Thymus (tissue), 11 donors: ENCODE results near the gene DGKE. TPM values are rescaled to one million over a fixed set of nuclear protein-coding genes. Genes with fewer than 3 reads are reported as not detected.

ENCODE experiments used
- DNase-seq, 9 donors: peaks; one replicate each; pipeline ENCODE4 v3.0.0-alpha.2; 2013; ENCODE audit warnings: low spot score in 9 of 9, low read depth in 6 of 9, missing footprints in 1 of 9
- H3K27ac ChIP-seq, 2 donors: one replicate each; pipeline ENCODE4 v1.5.1; 2013; ENCODE audit warnings: control low read depth in 1 of 2, low read depth in 1 of 2, low read length in 1 of 2, mild to moderate bottlenecking in 1 of 2, moderate library complexity in 1 of 2
- H3K27me3 ChIP-seq, 2 donors: one replicate each; pipeline ENCODE4 v1.5.1; 2013; ENCODE audit warnings: low read length in 1 of 2; ENCODE audit not compliant: control insufficient read depth in 2 of 2, insufficient read depth in 1 of 2
- H3K36me3 ChIP-seq, 2 donors: one replicate each; pipeline ENCODE4 v1.5.1; 2013; ENCODE audit warnings: low read length in 1 of 2, mild to moderate bottlenecking in 1 of 2, moderate library complexity in 1 of 2; ENCODE audit not compliant: control insufficient read depth in 2 of 2, insufficient read depth in 2 of 2
- H3K4me1 ChIP-seq, 2 donors: one replicate each; pipeline ENCODE4 v1.5.1; 2013; ENCODE audit warnings: low read length in 2 of 2; ENCODE audit not compliant: control insufficient read depth in 2 of 2, insufficient read depth in 2 of 2
- H3K4me3 ChIP-seq, 2 donors: one replicate each; pipeline ENCODE4 v1.5.1; 2013; ENCODE audit warnings: low read length in 2 of 2, control low read depth in 1 of 2, mild to moderate bottlenecking in 1 of 2
- H3K9me3 ChIP-seq, 2 donors: one replicate each; pipeline ENCODE4 v1.5.1; 2013; ENCODE audit warnings: low read length in 1 of 2, mild to moderate bottlenecking in 1 of 2; ENCODE audit not compliant: control insufficient read depth in 2 of 2, insufficient read depth in 1 of 2
- WGBS: extraction: QIAGEN DNeasy Blood & Tissue Kit; methylation state at CpG from one replicate; pipeline ENCODE4 v1.1.7; 2013; 5-methylcytosine and 5-hydroxymethylcytosine counted together
- polyA plus RNA-seq: library from polyadenylated mRNA; stranded (reverse); fragments of 200-250 nt; gene quantifications from one replicate; pipeline ENCODE4 v1.2.3, GENCODE V29; 2013
- total RNA-seq: library from RNA; stranded (reverse); fragments of 120-200 nt; gene quantifications from one replicate; pipeline ENCODE4 v1.2.4, GENCODE V29; 2013
- donor health status: healthy.

DGKE gene
- total and polyA plus RNA-seq, 2 donors = 8.9 to 15.8 TPM

DNA sequence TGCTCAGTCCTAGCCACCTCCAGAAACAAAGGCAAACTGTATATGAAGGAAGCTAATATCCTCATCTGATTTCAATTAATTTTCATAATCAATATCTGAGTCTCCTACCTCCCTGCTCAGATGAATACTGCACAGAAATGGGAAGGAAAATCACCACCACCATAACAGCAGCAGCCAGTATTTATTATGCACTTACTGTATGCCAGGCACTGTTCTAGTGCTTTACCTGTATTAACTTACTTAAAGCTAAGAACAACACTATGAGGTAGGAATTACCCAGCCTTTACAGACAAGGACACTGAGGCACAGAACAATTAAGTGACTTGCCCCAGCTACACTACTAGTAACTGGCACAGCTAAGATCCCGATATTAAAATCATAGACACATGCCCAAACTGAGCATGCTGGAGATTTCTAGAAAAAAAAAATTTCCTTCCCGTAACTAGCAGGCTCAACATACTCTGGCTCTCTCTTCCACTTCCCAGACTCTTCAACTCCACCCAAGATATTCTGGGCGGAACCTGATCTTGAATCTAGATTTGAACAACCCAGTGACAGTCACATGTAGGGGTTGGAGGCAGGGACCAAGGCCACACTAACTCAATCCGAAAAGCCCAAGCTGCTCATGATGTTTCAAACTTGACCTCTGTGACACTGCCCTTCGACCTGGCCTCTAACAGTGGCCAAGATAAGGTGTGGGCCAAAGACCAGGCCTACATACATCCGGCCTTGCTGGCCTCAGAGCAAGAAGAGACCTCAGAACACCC is 76.0 kb downstream of the DGKE start:
- H3K4me1 ChIP-seq = peaks cover 38 to 42% of the 10 kb centered on the region in 2 donors
- no peak for DNase-seq
- H3K36me3 ChIP-seq = peaks cover 23 to 52% of the 10 kb centered on the region in 2 donors

DNA sequence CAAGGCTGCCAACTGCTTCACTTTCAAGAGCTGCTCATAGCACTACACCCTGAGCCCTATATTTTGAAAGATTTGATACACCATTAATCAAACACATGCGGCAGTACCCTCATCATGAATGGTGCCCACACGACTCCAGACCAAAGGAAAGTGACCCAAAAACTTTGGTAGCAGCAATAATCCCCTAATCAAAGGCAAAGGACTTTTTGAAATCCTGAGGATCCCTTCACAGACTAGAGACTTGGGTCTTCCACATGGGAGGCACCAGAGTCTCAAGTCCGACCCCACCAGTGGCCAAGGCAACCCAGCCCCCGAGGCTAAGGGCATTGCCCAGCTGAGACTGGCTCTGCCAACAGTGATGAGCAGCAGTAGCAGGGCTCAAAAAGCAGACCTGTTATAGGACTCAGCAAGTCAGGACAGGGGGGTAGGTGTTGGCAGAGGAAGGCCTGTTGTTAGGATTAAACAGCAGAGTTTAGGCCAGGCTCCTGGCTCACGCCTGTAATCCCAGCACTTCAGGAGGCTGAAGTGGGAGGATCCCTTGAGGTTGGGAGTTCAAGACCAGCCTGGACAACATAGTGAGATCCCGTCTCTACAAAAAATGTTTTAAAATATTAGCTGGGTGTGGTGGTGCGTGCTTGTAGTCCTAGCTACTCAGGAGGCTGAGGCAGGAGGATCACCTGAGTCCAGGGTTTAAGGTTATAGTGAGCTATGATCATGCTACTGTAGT is 76.7 kb downstream of the DGKE start:
- Histone ChIP-seq H3K36me3 (peaks cover 23 to 45% of the 10 kb centered on the region in 2 donors), H3K27me3 (no peaks in the 10 kb centered on the region), H3K4me1 (peaks cover 42 to 43% of the 10 kb centered on the region in 2 donors), H3K9me3 (no peaks in the 10 kb centered on the region), H3K4me3 (no peak overlapping the region), H3K27ac (peak overlapping the region in 1 of 2 donors; percentile 34)
- no peak for DNase-seq
- 83% methylated on average over 7 of the region's 7 CpGs for WGBS

More for the DNA sequence above, 76.0 kb downstream of the DGKE start:
- Histone ChIP-seq H3K27ac (peak overlapping the region in 1 of 2 donors; percentile 34), H3K27me3 (no peaks in the 10 kb centered on the region), H3K9me3 (no peaks in the 10 kb centered on the region), H3K4me3 (no peak overlapping the region)
- 93% methylated on average over 6 of the region's 6 CpGs for WGBS

DNA sequence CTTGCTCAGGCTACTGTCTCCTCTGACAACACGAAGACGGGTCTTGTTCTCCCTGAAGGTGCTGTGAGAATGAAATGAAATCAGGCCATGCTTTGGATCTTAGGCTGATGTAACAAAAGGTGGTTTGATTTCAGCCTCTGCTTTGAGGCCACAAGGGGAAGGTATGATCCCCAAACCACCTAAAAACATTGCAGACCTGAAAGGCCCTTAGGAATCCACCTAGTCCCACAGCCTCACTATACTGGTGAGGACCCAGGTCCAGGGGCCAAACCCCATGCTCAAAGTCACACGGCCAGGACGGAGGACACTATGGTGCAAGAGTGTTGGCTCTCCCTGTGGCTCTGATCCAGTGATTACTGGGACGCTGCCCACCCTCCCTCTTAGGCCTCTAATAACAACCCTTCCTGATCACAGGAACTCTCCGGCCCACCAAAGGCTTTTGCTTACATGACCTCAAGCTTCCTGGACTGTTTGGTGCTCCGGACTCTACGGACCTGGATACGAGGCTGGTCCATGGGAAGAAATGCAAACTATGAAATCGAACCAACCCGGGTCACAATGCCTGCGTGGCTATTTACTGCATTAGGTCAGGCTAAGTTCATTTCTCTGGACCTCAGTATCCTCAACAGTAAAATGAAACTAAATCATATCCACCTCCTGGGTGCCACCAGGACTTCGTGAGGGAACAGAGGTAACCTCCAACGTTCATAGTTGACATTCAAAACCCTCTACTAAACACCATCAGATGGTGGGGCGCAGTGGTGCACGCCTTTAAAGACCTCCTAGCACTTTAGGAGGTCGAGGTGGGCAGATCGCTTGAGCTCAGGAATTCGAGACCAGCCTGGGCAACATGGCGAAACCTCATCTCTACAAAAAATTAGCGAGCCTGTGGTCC is 78.4 kb downstream of the DGKE start:
- H3K4me1 ChIP-seq = peaks cover 42 to 43% of the 10 kb centered on the region in 2 donors
- WGBS = 68% methylated on average over 21 of the region's 21 CpGs
- no peaks in the 10 kb centered on the region for H3K9me3 ChIP-seq
- DNase-seq = no peak
- no peak overlapping the region for H3K27ac ChIP-seq
- H3K36me3 ChIP-seq = peaks cover 12 to 29% of the 10 kb centered on the region in 2 donors
- H3K4me3 ChIP-seq = peak overlapping the region; percentile 77 to 78
- H3K27me3 ChIP-seq = no peaks in the 10 kb centered on the region

DNA sequence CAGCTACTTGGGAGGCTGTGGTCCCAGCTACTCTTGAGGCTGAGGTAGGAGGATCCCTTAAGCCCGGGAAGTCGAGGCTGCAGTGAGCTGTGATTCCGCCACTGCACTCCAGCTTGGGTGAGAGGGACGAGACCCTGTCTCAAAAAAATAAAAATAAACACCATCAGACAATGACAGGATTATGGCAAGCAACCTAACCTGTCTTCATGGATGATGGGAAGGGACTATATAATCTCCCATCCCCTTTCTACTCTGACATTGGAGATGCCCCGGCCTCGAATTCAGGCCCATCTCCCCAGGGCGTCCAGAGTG is 79.0 kb downstream of the DGKE start:
- 33% methylated on average over 7 of the region's 7 CpGs for WGBS
- H3K27me3 ChIP-seq = no peaks in the 10 kb centered on the region
- DNase-seq = no peak
- H3K27ac ChIP-seq = no peak overlapping the region
- peak overlapping the region; percentile 77 to 78 for H3K4me3 ChIP-seq
- peaks cover 12 to 22% of the 10 kb centered on the region in 2 donors for H3K36me3 ChIP-seq
- peaks cover 42 to 43% of the 10 kb centered on the region in 2 donors for H3K4me1 ChIP-seq
- H3K9me3 ChIP-seq = no peaks in the 10 kb centered on the region

DNA sequence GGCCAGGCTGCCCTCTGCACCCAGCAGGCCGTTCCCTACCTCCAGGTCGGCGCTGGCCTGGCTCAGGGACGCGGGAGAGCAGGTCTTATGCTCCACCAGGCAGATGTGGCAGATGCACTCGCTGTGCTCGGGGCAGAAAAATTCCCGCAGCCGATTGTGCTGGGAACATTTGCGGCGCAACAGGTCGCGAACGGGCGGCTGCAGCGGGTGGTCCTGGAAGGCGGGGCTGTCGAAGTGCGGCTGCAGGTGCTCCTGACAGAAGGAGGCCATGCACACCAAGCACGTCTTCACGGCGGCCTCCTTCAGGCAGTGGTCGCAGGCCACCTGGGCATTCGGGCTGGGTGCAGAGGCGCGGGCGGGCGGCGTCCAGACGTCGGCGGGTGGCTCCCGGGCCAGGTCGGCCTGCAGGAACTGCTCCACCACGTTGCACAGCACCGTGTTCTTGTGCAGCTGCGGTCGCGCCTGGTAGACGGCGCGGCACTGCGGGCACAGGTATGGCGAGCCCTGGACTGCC is 79.5 kb downstream of the DGKE start:
- no peaks in the 10 kb centered on the region for H3K27me3 ChIP-seq
- H3K9me3 ChIP-seq = no peaks in the 10 kb centered on the region
- H3K27ac ChIP-seq = peak overlapping the region; percentile 85 to 87
- peak in 1 of 9 donors; percentile 26 for DNase-seq
- peaks cover 42 to 43% of the 10 kb centered on the region in 2 donors for H3K4me1 ChIP-seq
- WGBS = under 1% methylated on average over 44 of the region's 44 CpGs
- peak overlapping the region; percentile 77 to 78 for H3K4me3 ChIP-seq
- H3K36me3 ChIP-seq = peaks cover 8 to 18% of the 10 kb centered on the region in 2 donors

DNA sequence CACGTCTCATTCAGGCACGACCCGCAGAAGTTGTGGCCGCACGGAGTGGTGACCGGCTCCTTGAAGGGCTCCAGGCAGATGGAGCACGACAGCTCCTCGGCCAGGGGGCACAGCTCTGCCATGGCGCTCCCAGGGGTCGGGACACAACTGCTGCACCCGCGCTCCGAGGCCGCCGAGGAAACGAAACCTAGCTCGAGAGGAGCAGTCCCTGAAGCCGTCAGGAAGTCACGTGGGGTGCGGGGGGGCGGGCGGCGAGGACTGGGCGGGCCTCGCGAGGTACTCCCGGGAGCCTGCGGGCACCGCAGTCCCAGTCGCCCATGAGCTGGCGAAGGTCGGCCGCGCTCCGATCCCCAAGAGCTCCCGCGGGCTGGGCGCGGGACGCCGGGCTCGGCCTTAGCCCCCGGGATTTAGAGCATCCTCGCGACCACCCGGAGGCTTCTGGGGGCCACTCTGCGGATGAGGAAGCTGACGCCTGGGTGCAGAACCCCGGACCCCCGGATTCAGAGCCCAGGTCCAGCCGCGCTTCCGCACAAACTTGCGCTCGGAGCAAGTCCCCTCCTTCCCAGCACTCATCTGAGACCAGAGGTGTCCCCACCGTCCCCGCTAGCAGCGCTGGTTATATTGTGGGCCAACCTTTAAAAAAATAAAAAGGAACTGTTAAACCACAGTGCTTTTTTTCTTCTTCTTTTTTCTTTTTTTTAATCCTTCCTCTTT is 80.1 kb downstream of the DGKE start, which contains the start of gene TRIM25:
TRIM25 (minus strand) TSS at position 183 of the 714 bp plus-strand sequence; CDS start at position 122, 61 bp downstream.
- DNase-seq = peak; percentile 79 to 94 (median 91)
- Histone ChIP-seq H3K36me3 (peaks cover 2 to 12% of the 10 kb centered on the region in 2 donors), H3K4me3 (peak within 1 kb of the TSS; percentile 77 to 78), H3K9me3 (no peaks in the 10 kb centered on the region), H3K27ac (peak within 1 kb of the TSS; percentile 87 to 91), H3K4me1 (peaks cover 36 to 40% of the 10 kb centered on the region in 2 donors), H3K27me3 (no peaks in the 10 kb centered on the region)
- under 1% methylated on average over 58 of the region's 58 CpGs for WGBS

DNA sequence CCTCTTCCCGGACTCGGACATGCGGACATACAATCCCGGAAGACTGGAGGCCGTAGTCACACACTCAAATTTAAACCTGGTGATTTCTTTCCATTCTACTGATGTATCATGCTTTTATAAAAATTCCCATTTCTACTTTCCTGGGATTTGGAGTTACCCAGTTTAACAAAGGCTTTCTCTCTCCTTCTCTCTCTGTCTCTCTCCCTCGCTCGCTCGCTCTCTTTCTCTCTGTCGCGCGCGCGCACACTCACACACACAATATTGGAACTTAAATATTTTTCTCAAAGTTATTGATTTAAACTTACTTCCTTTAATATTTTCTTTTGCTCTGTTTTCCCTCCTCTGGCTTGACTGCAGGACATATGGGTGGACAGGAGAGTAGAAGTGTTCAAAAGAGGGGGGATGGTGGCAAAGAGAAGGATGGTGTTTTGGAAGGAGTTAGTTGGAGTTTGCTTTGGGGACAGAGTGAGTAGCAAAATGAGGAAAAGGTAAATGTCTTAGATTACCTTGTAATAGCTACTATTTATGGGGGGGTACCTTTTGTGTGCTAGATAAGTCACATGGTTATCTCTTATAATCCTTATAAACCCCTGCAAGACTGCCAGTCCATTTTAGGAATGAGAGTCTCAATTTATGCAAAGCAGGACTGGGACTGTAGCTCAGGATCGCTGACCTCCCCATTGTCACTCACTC is 80.8 kb downstream of the DGKE start:
- Histone ChIP-seq H3K4me1 (peaks cover 36 to 37% of the 10 kb centered on the region in 2 donors), H3K27me3 (no peaks in the 10 kb centered on the region), H3K36me3 (peaks cover 0 to 11% of the 10 kb centered on the region in 2 donors), H3K9me3 (no peaks in the 10 kb centered on the region), H3K27ac (no peak overlapping the region), H3K4me3 (peak overlapping the region; percentile 77 to 78)
- peak in 2 of 9 donors; percentile 13 to 14 for DNase-seq
- 11% methylated on average over 14 of the region's 14 CpGs for WGBS
